ENCODE measurements around the gene OR51D1.

- TF ChIP-seq CTCF (IDR thresholded peaks at IDR 0.05) (no peak), POLR2A (IDR thresholded peaks at IDR 0.05) (no peak)
Measured at GRCh38 chr11:4664183-4664582, 26.9 kb downstream of the OR51D1 start.

Data from body of pancreas (tissue), 4 donors.